Dedifferentiated amniotic fluid mesenchymal stem cell (primary cell): ENCODE data around the gene YJU2.
"Not testable (repeated sequence)": the region's sequence is repeated elsewhere in the genome, so short reads cannot be mapped to it uniquely, and the experiment has no call there.

ENCODE experiments used
- DNase-seq: peaks from one replicate; pipeline ENCODE4 v3.0.0-alpha.2; 2016; ENCODE audit errors: extremely low spot score

The YJU2 gene

GRCh38 chr19:4267901-4268815, 21.3 kb downstream of the YJU2 start:
- no peak for DNase-seq

- no peak for DNase-seq
These were observed 22.0 kb downstream of the YJU2 start for GRCh38 chr19:4268816-4269430.

- no peak for DNase-seq
These were observed 26.0 kb downstream of the YJU2 start for GRCh38 chr19:4272894-4273293.

- DNase-seq, result not testable (repeated sequence)
These were observed 27.4 kb downstream of the YJU2 start for GRCh38 chr19:4274321-4274686.

GRCh38 chr19:4277191-4277696, 30.4 kb downstream of the YJU2 start:
- no peak for DNase-seq

GRCh38 chr19:4278010-4278409, 31.1 kb downstream of the YJU2 start:
- DNase-seq, result no peak

- DNase-seq, result no peak
These were observed 31.8 kb downstream of the YJU2 start, which contains the start of gene SHD for GRCh38 chr19:4278419-4279266. TSS of gene SHD (plus strand) at chr19:4279266. CDS start at chr19:4280064, 798 bp downstream.

DNA sequence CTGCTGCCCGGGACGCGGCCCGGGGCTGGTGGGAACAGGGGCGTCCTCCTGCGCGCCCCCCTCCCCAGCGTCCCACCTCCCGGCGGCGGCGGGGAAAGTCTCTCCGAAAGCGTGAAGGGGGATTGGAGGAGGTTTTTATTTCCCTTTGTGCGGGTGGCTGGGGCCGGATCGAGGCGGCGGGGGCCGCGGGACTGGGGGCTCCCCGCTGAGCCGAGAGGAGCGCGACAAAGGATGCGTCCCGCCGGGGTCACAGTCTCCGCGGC, 32.3 kb downstream of the YJU2 start:
- no peak for DNase-seq

DNA sequence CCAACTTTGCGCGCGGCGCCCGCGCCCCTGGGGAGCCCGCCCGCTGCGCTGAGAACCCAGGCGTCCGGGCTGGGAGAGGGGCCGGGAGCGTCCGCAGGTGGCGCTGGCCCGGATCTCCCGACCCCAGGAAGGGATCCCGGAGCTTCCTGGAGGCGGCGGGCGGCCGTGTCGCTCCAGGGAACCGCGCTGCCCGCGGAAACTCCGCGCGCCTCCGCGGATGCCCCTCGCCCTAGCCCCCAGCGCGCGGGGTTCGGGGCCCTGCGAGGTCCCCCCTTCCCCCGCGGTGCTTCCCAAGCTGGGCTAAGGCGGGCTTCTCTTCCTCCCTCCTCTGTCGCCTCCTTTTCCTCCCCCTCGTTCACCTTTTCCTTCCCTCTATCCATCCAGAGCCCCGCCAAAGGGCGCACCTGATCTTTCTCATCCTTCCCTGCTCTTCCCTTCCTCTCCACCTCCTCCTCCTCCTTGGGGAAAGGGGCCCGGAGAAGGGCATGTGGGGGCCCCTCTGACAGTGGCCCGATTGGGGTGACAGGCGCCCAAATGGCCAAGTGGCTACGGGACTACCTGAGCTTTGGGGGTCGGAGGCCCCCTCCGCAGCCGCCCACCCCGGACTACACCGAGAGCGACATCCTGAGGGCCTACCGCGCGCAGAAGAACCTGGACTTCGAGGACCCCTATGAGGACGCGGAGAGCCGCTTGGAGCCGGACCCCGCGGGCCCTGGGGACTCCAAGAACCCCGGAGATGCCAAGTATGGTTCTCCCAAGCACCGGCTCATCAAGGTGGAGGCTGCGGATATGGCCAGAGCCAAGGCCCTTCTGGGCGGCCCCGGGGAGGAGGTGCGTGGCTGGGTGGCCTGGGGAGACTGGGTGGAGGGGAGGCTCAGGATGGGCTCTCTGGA, 32.9 kb downstream of the YJU2 start:
- DNase-seq, result no peak

DNA sequence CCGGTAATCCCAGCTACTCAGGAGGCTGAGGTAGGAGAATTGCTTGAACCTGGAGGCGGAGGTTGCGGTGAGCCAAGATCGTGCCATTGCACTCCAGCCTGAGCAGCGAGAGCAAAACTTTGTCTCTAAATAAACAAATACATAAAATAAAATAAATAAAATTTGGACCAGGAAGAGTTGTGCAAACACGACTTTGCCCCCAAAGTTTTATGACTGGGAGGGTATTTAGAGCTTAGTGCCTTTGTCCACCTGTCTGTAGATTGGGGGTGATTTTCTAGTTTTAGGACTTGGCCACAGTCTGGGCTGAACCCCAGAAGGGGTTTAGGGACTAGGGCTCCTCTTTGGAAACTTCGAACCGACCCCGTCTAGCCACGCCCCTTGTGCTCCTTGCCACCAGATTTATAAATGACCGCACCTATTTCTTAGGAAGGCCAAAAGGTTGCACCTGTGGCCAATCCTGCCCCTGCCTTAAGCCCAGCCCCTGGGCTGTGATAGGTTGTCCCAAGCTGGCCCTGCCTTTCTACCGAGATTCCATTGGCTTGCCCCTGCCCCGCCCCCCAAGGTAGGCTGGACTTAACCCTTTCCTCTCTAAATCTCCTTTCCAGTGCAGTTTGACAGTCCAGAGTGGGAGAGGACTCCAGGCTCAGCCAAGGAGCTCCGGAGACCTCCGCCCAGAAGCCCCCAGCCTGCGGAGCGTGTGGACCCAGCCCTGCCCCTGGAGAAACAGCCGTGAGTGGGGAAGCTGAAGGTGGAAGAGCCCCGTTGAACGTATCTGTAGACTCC, 37.5 kb downstream of the YJU2 start:
- no peak for DNase-seq

DNA sequence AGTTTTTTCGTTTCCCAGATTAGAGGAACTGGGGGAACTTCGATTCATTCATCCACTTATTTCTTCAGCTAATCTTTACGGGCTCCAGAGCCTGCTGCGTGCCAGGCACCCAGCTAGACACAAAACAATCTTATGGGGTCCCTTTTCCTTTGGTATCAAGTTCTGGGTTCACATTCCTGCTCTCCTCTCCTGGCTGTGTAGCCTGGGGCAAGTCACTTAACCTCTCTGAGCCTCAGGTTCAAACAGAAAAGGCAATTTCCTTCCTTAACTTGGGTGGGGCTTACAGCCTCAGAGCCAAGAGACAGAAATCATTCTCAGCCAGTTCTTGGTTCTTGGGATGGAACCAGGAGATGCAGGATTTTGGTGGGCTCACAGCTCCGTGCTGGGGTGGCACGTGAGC, 38.1 kb downstream of the YJU2 start:
- DNase-seq, result no peak

DNA sequence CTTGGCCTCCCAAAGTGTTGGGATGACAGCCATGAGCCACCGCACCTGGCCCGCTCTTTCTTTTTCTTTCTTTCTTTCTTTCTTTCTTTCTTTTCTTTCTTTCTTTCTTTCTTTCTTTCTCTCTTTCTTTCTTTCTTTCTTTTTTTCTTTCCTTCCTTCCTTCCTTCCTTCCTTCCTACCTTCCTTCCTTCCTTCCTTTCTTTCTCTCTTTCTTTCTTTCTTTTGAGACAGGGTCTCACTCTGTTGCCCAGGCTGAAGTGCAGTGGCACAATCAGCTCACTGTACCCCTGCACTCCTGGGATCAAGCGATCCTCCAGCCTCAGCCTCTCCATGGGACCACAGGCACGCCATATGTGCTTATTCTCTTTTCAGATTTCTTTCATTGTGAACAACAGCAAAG, 39.3 kb downstream of the YJU2 start:
- DNase-seq, result not testable (repeated sequence)

GRCh38 chr19:4288091-4288777, 41.4 kb downstream of the YJU2 start:
- DNase-seq, result no peak

DNA sequence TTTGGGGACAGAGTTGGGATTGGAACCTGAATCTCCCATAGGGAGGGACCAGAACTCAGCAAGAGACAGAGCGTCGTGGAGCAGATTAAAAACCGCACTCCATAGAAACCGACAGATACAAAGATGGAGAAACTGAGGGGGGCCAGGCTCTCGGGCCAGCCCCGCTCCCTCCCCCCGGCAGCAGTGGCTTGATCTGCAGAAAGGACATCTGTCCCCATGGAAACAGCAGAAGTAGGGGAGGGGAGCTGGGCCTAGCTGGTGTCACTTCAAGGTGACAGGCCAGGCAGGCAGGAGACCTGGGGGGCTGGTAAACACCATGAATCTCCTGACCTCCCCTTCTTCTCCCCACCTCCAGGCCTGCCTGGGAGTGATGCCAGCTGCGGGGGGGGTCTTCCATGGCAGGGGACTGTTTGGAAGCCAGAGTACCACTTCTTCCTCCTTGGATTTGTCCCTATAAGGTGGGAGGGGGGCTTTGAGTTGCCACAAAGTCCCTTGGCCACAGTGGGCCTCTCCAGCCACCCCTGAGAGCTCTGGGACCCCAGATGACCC, 44.4 kb downstream of the YJU2 start:
- DNase-seq, result no peak

GRCh38 chr19:4292515-4292914, 45.6 kb downstream of the YJU2 start:
- DNase-seq, result no peak

- DNase-seq, result no peak
These were observed 47.5 kb downstream of the YJU2 start for GRCh38 chr19:4294389-4294788.

GRCh38 chr19:4295972-4296771, 49.3 kb downstream of the YJU2 start:
- no peak for DNase-seq

DNA sequence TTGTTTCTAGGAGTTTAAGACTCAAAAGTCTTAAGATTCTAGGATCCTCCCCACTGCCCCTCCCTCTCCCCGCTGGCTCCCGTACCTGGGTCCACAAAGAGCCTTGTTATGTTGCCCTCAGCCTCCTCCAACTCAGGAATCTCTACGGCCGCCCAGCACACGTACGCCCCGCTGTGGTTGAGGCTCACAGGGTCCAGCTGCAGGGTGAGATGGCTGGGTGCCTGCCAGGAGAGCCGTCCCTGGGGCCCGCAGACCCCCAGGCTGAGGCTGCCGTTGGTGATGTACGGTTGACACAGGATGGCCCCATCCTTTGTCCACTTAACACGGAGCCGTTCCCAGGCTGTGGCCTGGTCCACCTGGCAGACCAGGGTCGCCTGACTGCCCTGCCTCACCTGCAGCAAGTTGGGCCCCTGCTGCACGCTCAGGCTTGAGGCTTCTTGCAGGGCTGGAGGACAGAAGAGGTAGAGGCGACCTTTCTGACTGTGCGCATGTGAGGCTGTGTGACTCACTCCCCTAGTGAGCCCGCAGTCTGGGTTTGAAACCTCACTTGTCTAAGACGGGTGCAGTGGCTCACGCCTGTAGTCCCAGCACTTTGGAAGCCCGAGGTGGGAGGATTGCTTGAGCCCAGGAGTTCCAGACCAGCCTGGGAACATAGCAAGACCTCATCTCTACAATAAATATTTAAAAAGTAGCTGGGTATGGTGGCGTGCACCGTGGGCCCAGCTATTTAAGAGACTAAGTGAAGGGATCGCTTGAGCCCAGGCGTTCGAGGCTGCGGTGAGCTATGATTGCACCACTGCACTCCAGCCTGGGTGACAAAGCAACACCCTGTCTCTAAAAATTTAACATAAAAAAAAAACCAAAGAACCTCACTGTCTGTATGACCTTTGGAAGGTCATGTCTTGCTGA, 51.3 kb downstream of the YJU2 start:
- DNase-seq, result no peak
